Dendritic cell treated with granulocyte-macrophage colony-stimulating factor and Interleukin-4, amounts not matched to agents 40 ng/mL and 50 ng/mL, for 4 days (primary cell): ENCODE data around the gene CPT1A.

Experiments
- H3K27ac Mint-ChIP-seq: one replicate; pipeline ENCODE4 v1.8.0; 2022; ENCODE audit warnings: mild to moderate bottlenecking, mixed read lengths
- H3K27me3 Mint-ChIP-seq: one replicate; pipeline ENCODE4 v1.8.0; 2022; ENCODE audit warnings: mild to moderate bottlenecking, mixed read lengths
- H3K36me3 Mint-ChIP-seq: one replicate; pipeline ENCODE4 v1.8.0; 2022; ENCODE audit warnings: low read depth, mixed read lengths
- H3K4me1 Mint-ChIP-seq: one replicate; pipeline ENCODE4 v1.8.0; 2022; ENCODE audit warnings: low read depth, mixed read lengths
- H3K4me3 Mint-ChIP-seq: one replicate; pipeline ENCODE4 v1.8.0; 2022; ENCODE audit warnings: mild to moderate bottlenecking, moderate library complexity, mixed read lengths
- H3K9me3 Mint-ChIP-seq: one replicate; pipeline ENCODE4 v1.8.0; 2022; ENCODE audit warnings: mixed read lengths
- intact Hi-C: fragments of 100-400 bp; cut with micrococcal nuclease; formaldehyde crosslinking; loops from one replicate; pipeline ENCODE4 v1.15.0; 2022

Gene CPT1A

GRCh38 chr11:68761801-68762200 lies 79.9 kb downstream of the CPT1A start:
- Mint-ChIP-seq H3K36me3 (peaks cover 89% of the 10 kb centered on the region), H3K27ac (no peak overlapping the region), H3K9me3 (no peaks in the 10 kb centered on the region), H3K27me3 (no peaks in the 10 kb centered on the region), H3K4me3 (no peak overlapping the region), H3K4me1 (no peaks in the 10 kb centered on the region)
- intact Hi-C loops = no loop called here

- intact Hi-C loops = no loop called here
- H3K4me3 Mint-ChIP-seq = no peak overlapping the region
- H3K27ac Mint-ChIP-seq = no peak overlapping the region
- H3K36me3 Mint-ChIP-seq = peaks cover 95% of the 10 kb centered on the region
- no peaks in the 10 kb centered on the region for H3K9me3 Mint-ChIP-seq
- H3K27me3 Mint-ChIP-seq = no peaks in the 10 kb centered on the region
- no peaks in the 10 kb centered on the region for H3K4me1 Mint-ChIP-seq
Observed at GRCh38 chr11:68759991-68760390, 81.7 kb downstream of the CPT1A start.

- intact Hi-C loops = no loop called here
- no peaks in the 10 kb centered on the region for H3K27me3 Mint-ChIP-seq
- no peak overlapping the region for H3K4me3 Mint-ChIP-seq
- H3K4me1 Mint-ChIP-seq = no peaks in the 10 kb centered on the region
- peaks cover 87% of the 10 kb centered on the region for H3K36me3 Mint-ChIP-seq
- peaks cover 11% of the 10 kb centered on the region for H3K9me3 Mint-ChIP-seq
- H3K27ac Mint-ChIP-seq = no peak overlapping the region
Observed at GRCh38 chr11:68757711-68758110, 84.0 kb downstream of the CPT1A start.

- H3K27me3 Mint-ChIP-seq = peaks cover 4% of the 10 kb centered on the region
- peaks cover 73% of the 10 kb centered on the region for H3K36me3 Mint-ChIP-seq
- H3K4me1 Mint-ChIP-seq = peaks cover 4% of the 10 kb centered on the region
- no peak overlapping the region for H3K4me3 Mint-ChIP-seq
- H3K9me3 Mint-ChIP-seq = peaks cover 11% of the 10 kb centered on the region
- H3K27ac Mint-ChIP-seq = no peak overlapping the region
- intact Hi-C loops = no loop called here
Observed at GRCh38 chr11:68756171-68756766, 85.4 kb downstream of the CPT1A start.

GRCh38 chr11:68753300-68753699 lies 88.4 kb downstream of the CPT1A start:
- no peak overlapping the region for H3K27ac Mint-ChIP-seq
- intact Hi-C loops = no loop called here
- H3K36me3 Mint-ChIP-seq = peaks cover 44% of the 10 kb centered on the region
- H3K4me1 Mint-ChIP-seq = peaks cover 4% of the 10 kb centered on the region
- H3K9me3 Mint-ChIP-seq = peaks cover 11% of the 10 kb centered on the region
- peaks cover 6% of the 10 kb centered on the region for H3K27me3 Mint-ChIP-seq
- no peak overlapping the region for H3K4me3 Mint-ChIP-seq

GRCh38 chr11:68751331-68751856 lies 90.3 kb downstream of the CPT1A start, which contains the start of gene TESMIN:
TESMIN (minus strand) TSS chr11:68751520; CDS start chr11:68750660, 860 bp downstream.
- Mint-ChIP-seq H3K27me3 (peaks cover 6% of the 10 kb centered on the region), H3K36me3 (peaks cover 25% of the 10 kb centered on the region), H3K4me1 (peaks cover 4% of the 10 kb centered on the region), H3K27ac (peak within 1 kb of the TSS; percentile 43), H3K9me3 (peaks cover 11% of the 10 kb centered on the region), H3K4me3 (peak within 1 kb of the TSS; percentile 72)
- intact Hi-C loops = no loop called here

GRCh38 chr11:68751004-68751325 lies 90.8 kb downstream of the CPT1A start:
- intact Hi-C loops = no loop called here
- Mint-ChIP-seq H3K4me1 (peaks cover 4% of the 10 kb centered on the region), H3K9me3 (peaks cover 11% of the 10 kb centered on the region), H3K4me3 (no peak overlapping the region), H3K27ac (no peak overlapping the region), H3K27me3 (peaks cover 6% of the 10 kb centered on the region), H3K36me3 (peaks cover 21% of the 10 kb centered on the region)

- Mint-ChIP-seq H3K27me3 (peaks cover 6% of the 10 kb centered on the region), H3K9me3 (peaks cover 11% of the 10 kb centered on the region), H3K27ac (no peak overlapping the region), H3K36me3 (peaks cover 19% of the 10 kb centered on the region), H3K4me3 (peak overlapping the region; percentile 32), H3K4me1 (peaks cover 4% of the 10 kb centered on the region)
- intact Hi-C loops = no loop called here
Observed at GRCh38 chr11:68750195-68751003, 91.3 kb downstream of the CPT1A start.

- Mint-ChIP-seq H3K27me3 (peaks cover 6% of the 10 kb centered on the region), H3K9me3 (peaks cover 11% of the 10 kb centered on the region), H3K4me3 (peak overlapping the region; percentile 32), H3K4me1 (peaks cover 4% of the 10 kb centered on the region), H3K36me3 (peaks cover 13% of the 10 kb centered on the region), H3K27ac (peak overlapping the region; percentile 50)
- intact Hi-C loops = no loop called here
Observed at GRCh38 chr11:68749229-68750123, 92.2 kb downstream of the CPT1A start.

- intact Hi-C loops = no loop called here
- H3K4me1 Mint-ChIP-seq = peaks cover 4% of the 10 kb centered on the region
- no peak overlapping the region for H3K4me3 Mint-ChIP-seq
- H3K27me3 Mint-ChIP-seq = peaks cover 6% of the 10 kb centered on the region
- H3K9me3 Mint-ChIP-seq = no peaks in the 10 kb centered on the region
- no peak overlapping the region for H3K27ac Mint-ChIP-seq
- H3K36me3 Mint-ChIP-seq = peaks cover 6% of the 10 kb centered on the region
Observed at GRCh38 chr11:68748061-68748460, 93.7 kb downstream of the CPT1A start.

- Mint-ChIP-seq H3K36me3 (peaks cover 6% of the 10 kb centered on the region), H3K27ac (no peak overlapping the region), H3K4me3 (no peak overlapping the region), H3K27me3 (no peaks in the 10 kb centered on the region), H3K9me3 (no peaks in the 10 kb centered on the region), H3K4me1 (no peaks in the 10 kb centered on the region)
- intact Hi-C loops = no loop called here
Observed at GRCh38 chr11:68743539-68743938, 98.2 kb downstream of the CPT1A start.

- Mint-ChIP-seq H3K9me3 (no peaks in the 10 kb centered on the region), H3K4me1 (peaks cover 9% of the 10 kb centered on the region), H3K27ac (no peak overlapping the region), H3K36me3 (peaks cover 6% of the 10 kb centered on the region), H3K4me3 (no peak overlapping the region), H3K27me3 (no peaks in the 10 kb centered on the region)
- intact Hi-C loops = no loop called here
Observed at GRCh38 chr11:68741463-68741862, 100.3 kb downstream of the CPT1A start.

- no peaks in the 10 kb centered on the region for H3K27me3 Mint-ChIP-seq
- H3K4me3 Mint-ChIP-seq = no peak overlapping the region
- H3K27ac Mint-ChIP-seq = peak overlapping the region; percentile 70
- intact Hi-C loops = no loop called here
- H3K9me3 Mint-ChIP-seq = no peaks in the 10 kb centered on the region
- no peaks in the 10 kb centered on the region for H3K36me3 Mint-ChIP-seq
- peaks cover 43% of the 10 kb centered on the region for H3K4me1 Mint-ChIP-seq
Observed at GRCh38 chr11:68735646-68736045, 106.1 kb downstream of the CPT1A start.

GRCh38 chr11:68735125-68735524 lies 106.6 kb downstream of the CPT1A start:
- peaks cover 43% of the 10 kb centered on the region for H3K4me1 Mint-ChIP-seq
- H3K9me3 Mint-ChIP-seq = no peaks in the 10 kb centered on the region
- intact Hi-C loops = no loop called here
- no peaks in the 10 kb centered on the region for H3K36me3 Mint-ChIP-seq
- H3K27me3 Mint-ChIP-seq = no peaks in the 10 kb centered on the region
- peak overlapping the region; percentile 70 for H3K27ac Mint-ChIP-seq
- H3K4me3 Mint-ChIP-seq = peak overlapping the region; percentile 11
